H1 (cell line): ENCODE results near the gene HRH1. TPM values are rescaled to one million over a fixed set of nuclear protein-coding genes. Genes with fewer than 3 reads are reported as not detected.

Experiments
- CTCF ChIA-PET: fragments of 300-600 bp; sonication (Branson Sonifier 250); formaldehyde crosslinking; loops from one replicate; lab custom pipeline; 2021; ENCODE audit not compliant: partially characterized antibody; lab: Charles Lee
- POLR2A ChIA-PET: fragments of 300-600 bp; sonication (Branson Sonifier 250); formaldehyde crosslinking; loops from one replicate; lab custom pipeline; 2021; ENCODE audit warnings: inconsistent platforms; ENCODE audit not compliant: partially characterized antibody; lab: Charles Lee
- DNase-seq, 2 experiments: peaks; one replicate each; pipeline versions ENCODE4 v3.0.0 to v3.0.0-alpha.2; 2010 to 2022; ENCODE audit warnings: low spot score in 2 of 2, low read depth in 1 of 2, mixed read lengths in 1 of 2
- FAIRE-seq: peaks from 2 replicates; lab custom pipeline; 2011; peaks lifted over from hg19 to GRCh38; lab: Jason Lieb, UNC
- H2AFZ ChIP-seq: 2 replicates; pipeline ENCODE4 v1.8.1; 2012; ENCODE audit warnings: low read length, inconsistent platforms
- H2AK5ac ChIP-seq: 2 replicates; pipeline ENCODE4 v1.6.1; 2013; ENCODE audit warnings: low read depth, low read length
- H2BK120ac ChIP-seq: replicated peaks from 2 replicates; pipeline ENCODE3; 2013; ENCODE audit warnings: low read depth, low read length, inconsistent platforms
- H2BK12ac ChIP-seq: 2 replicates; pipeline ENCODE4 v1.6.1; 2013; ENCODE audit warnings: low read depth, low read length
- H2BK15ac ChIP-seq: 2 replicates; pipeline ENCODE4 v1.6.1; 2013; ENCODE audit warnings: low read length
- H2BK20ac ChIP-seq: 2 replicates; pipeline ENCODE4 v1.6.1; 2013; ENCODE audit warnings: low read length
- H2BK5ac ChIP-seq: 2 replicates; pipeline ENCODE4 v1.6.1; 2013; ENCODE audit warnings: low read depth, low read length
- H3K14ac ChIP-seq: 2 replicates; pipeline ENCODE4 v1.6.1; 2013; ENCODE audit warnings: inconsistent platforms; ENCODE audit not compliant: insufficient read length
- H3K18ac ChIP-seq: 2 replicates; pipeline ENCODE4 v1.6.1; 2013; ENCODE audit warnings: low read length; ENCODE audit errors: extremely low read depth
- H3K23ac ChIP-seq: 2 replicates; pipeline ENCODE4 v1.6.1; 2013; ENCODE audit warnings: inconsistent platforms; ENCODE audit not compliant: insufficient read length
- H3K23me2 ChIP-seq: 2 replicates; pipeline ENCODE4 v1.6.1; 2013; ENCODE audit warnings: low read depth, low read length
- H3K27ac ChIP-seq: 2 replicates; pipeline ENCODE4 v1.6.1; 2011; ENCODE audit warnings: low read depth, low read length, inconsistent platforms
- H3K27me3 ChIP-seq, 4 experiments: replicated peaks in 1 of 4; 1 replicate in 1 of 4; 2 replicates in 3 of 4; pipeline versions ENCODE4 v1.6.1 to v1.8.1; 2011 to 2013; ENCODE audit warnings: low read length in 3 of 4, mild to moderate bottlenecking in 3 of 4, inconsistent platforms in 2 of 4, mixed read lengths in 2 of 4, moderate library complexity in 1 of 4; ENCODE audit not compliant: control insufficient read depth in 3 of 4, insufficient read depth in 3 of 4; ENCODE audit errors: extremely low read depth in 1 of 4
- H3K36me3 ChIP-seq, 4 experiments: 2 replicates each; pipeline versions ENCODE4 v1.6.1 to v1.8.1; 2011 to 2013; ENCODE audit warnings: mild to moderate bottlenecking in 4 of 4, low read length in 3 of 4, moderate library complexity in 2 of 4, control low read depth in 1 of 4, inconsistent platforms in 1 of 4; ENCODE audit not compliant: insufficient read depth in 4 of 4, control insufficient read depth in 2 of 4
- H3K4ac ChIP-seq: replicated peaks from 2 replicates; pipeline ENCODE3; 2013; ENCODE audit warnings: low read length, low read depth, mixed read lengths, inconsistent platforms; ENCODE audit not compliant: insufficient read length
- H3K4me1 ChIP-seq, 4 experiments: replicated peaks in 1 of 4; 1 replicate in 1 of 4; 2 replicates in 3 of 4; pipeline versions ENCODE4 v1.6.1 to v1.8.1; 2011 to 2013; ENCODE audit warnings: low read length in 3 of 4, inconsistent platforms in 2 of 4, mixed read lengths in 1 of 4; ENCODE audit not compliant: insufficient read depth in 4 of 4, control insufficient read depth in 3 of 4
- H3K4me2 ChIP-seq, 2 experiments: 2 replicates each; pipeline versions ENCODE4 v1.6.1 to v1.8.1; 2011 to 2013; ENCODE audit warnings: low read depth in 2 of 2, low read length in 2 of 2, control low read depth in 1 of 2, inconsistent platforms in 1 of 2, mild to moderate bottlenecking in 1 of 2; ENCODE audit not compliant: insufficient read depth in 1 of 2
- H3K4me3 ChIP-seq, 4 experiments: fragments of 200-600, 300-600 bp in 1 of 4; sonication (generic), shearing (Covaris generic), sonication (Bioruptor Twin) in 1 of 4; 2 replicates each; pipeline versions ENCODE4 v1.5.1 to v1.8.1; 2011 to 2016; ENCODE audit warnings: low read length in 4 of 4, low read depth in 3 of 4, control low read depth in 2 of 4, inconsistent platforms in 2 of 4, mild to moderate bottlenecking in 2 of 4, mixed read lengths in 1 of 4, moderate library complexity in 1 of 4; ENCODE audit not compliant: insufficient read depth in 2 of 4; ENCODE audit errors: extremely low read depth in 1 of 4
- H3K56ac ChIP-seq: replicated peaks from 2 replicates; pipeline ENCODE3; 2013; ENCODE audit warnings: low read depth, mild to moderate bottlenecking, mixed read lengths, low read length, inconsistent platforms; ENCODE audit not compliant: insufficient read length
- H3K79me1 ChIP-seq: 2 replicates; pipeline ENCODE4 v1.6.1; 2013; ENCODE audit warnings: low read depth, low read length, control low read depth
- H3K79me2 ChIP-seq, 2 experiments: 2 replicates each; pipeline versions ENCODE4 v1.6.1 to v1.8.1; 2012 to 2013; ENCODE audit warnings: low read length in 2 of 2, mild to moderate bottlenecking in 2 of 2, inconsistent platforms in 1 of 2; ENCODE audit not compliant: insufficient read depth in 2 of 2, control insufficient read depth in 1 of 2
- H3K9ac ChIP-seq, 4 experiments: replicated peaks in 1 of 4; 1 replicate in 1 of 4; 2 replicates in 3 of 4; pipeline versions ENCODE4 v1.6.1 to v1.8.1; 2011 to 2013; ENCODE audit warnings: low read depth in 3 of 4, low read length in 3 of 4, control low read depth in 2 of 4, mild to moderate bottlenecking in 2 of 4, moderate library complexity in 2 of 4, inconsistent platforms in 1 of 4; ENCODE audit errors: extremely low read depth in 1 of 4
- H3K9me3 ChIP-seq, 2 experiments: 2 replicates each; pipeline versions ENCODE4 v1.6.1 to v1.8.1; 2012 to 2013; ENCODE audit warnings: mild to moderate bottlenecking in 2 of 2, moderate library complexity in 2 of 2, control low read depth in 1 of 2, inconsistent platforms in 1 of 2, low read depth in 1 of 2, low read length in 1 of 2, mixed read lengths in 1 of 2; ENCODE audit not compliant: insufficient read depth in 2 of 2
- H4K20me1 ChIP-seq, 2 experiments: replicated peaks in 1 of 2; 2 replicates each; pipeline versions ENCODE3 to v1.8.1; 2011 to 2013; ENCODE audit warnings: inconsistent platforms in 2 of 2, low read length in 2 of 2, mild to moderate bottlenecking in 1 of 2; ENCODE audit not compliant: insufficient read depth in 2 of 2, control insufficient read depth in 1 of 2
- H4K5ac ChIP-seq: 2 replicates; pipeline ENCODE4 v1.6.1; 2013; ENCODE audit warnings: low read length, low read depth, mixed read lengths, inconsistent platforms; ENCODE audit not compliant: insufficient read length
- H4K8ac ChIP-seq: 2 replicates; pipeline ENCODE4 v1.8.0; 2013; ENCODE audit warnings: mild to moderate bottlenecking, moderate library complexity, low read length, inconsistent platforms; ENCODE audit not compliant: insufficient read depth; ENCODE audit errors: extremely low read depth
- H4K91ac ChIP-seq: replicated peaks from 2 replicates; pipeline ENCODE3; 2013; ENCODE audit warnings: low read length, mixed read lengths, inconsistent platforms; ENCODE audit not compliant: insufficient read length
- CHD2 ChIP-seq: IDR thresholded peaks from 2 replicates; pipeline ENCODE4 v1.6.1; 2012; ENCODE audit warnings: low read length, improper control_type of control experiment
- CTCF ChIP-seq, 3 experiments: IDR thresholded peaks; 1 replicate in 2 of 3; 2 replicates in 1 of 3; pipeline versions ENCODE4 v1.5.1 to v1.6.1; 2011; ENCODE audit warnings: low read length in 3 of 3, mild to moderate bottlenecking in 3 of 3, inconsistent platforms in 2 of 3, low read depth in 1 of 3, moderate library complexity in 1 of 3; ENCODE audit not compliant: insufficient read depth in 1 of 3; ENCODE audit errors: control extremely low read depth in 1 of 3
- E2F6 ChIP-seq: IDR thresholded peaks from 2 replicates; pipeline ENCODE4 v1.6.1; 2012; ENCODE audit warnings: inconsistent platforms
- HDAC6 ChIP-seq: IDR thresholded peaks from one replicate; pipeline ENCODE4 v1.7.1; 2012; ENCODE audit warnings: low read depth, mild to moderate bottlenecking, inconsistent platforms, low read length, moderate library complexity
- WGBS, 2 experiments: shearing (Covaris generic) in 1 of 2; methylation state at CpG; one replicate each; pipeline versions ENCODE4 v1.1.6 to v1.1.7; 2013 to 2015; ENCODE audit warnings: low lambda C conversion rate in 2 of 2, mixed read lengths in 2 of 2, inconsistent platforms in 1 of 2, low coverage in 1 of 2, missing lambda C conversion rate in 1 of 2; ENCODE audit not compliant: insufficient replicate concordance in 2 of 2, insufficient coverage in 1 of 2, insufficient read length in 1 of 2; ENCODE audit errors: extremely low coverage in 1 of 2, missing lambda C conversion rate in 1 of 2; 5-methylcytosine and 5-hydroxymethylcytosine counted together
- polyA plus RNA-seq, 7 experiments: library from polyadenylated mRNA; depleted of rRNA in 3 of 7; stranded (reverse) in 5 of 7; unstranded in 2 of 7; fragments of >200 nt in 5 of 7; fragments of 200-250 nt in 2 of 7; gene quantifications; 1 replicate in 5 of 7; 2 replicates in 1 of 7; 4 replicates in 1 of 7; pipeline versions ENCODE4 v1.2.1 to v1.2.3, GENCODE V29; 2011 to 2013; ENCODE audit warnings: missing spikeins in 2 of 7, mixed read lengths in 2 of 7
- total RNA-seq: library from RNA; stranded (reverse); fragmentation: NEBNext Ultra II Directional; extraction: Animal tissue kit (Norgen Biotek cat#: 25700); gene quantifications from 2 replicates; pipeline ENCODE4 v1.2.1, GENCODE V29; 2021

Gene HRH1
- total and polyA plus RNA-seq, 2 of the 8 experiments (the other 6 are each of a cell fraction or from before 2014, with no cell fraction given) = 0.11 TPM; not detected in 1

GRCh38 chr3:11212299-11212608, 58.0 kb downstream of the HRH1 start:
- Histone ChIP-seq H3K4me2 (no peak overlapping the region), H3K27ac (no peak overlapping the region), H2BK12ac (no peak overlapping the region), H3K14ac (no peak overlapping the region), H3K79me2 (no peaks in the 10 kb centered on the region), H3K56ac (no peak overlapping the region), H3K4me1 (no peaks in the 10 kb centered on the region), H3K23me2 (no peaks in the 10 kb centered on the region), H3K9me3 (no peaks in the 10 kb centered on the region), H4K20me1 (no peaks in the 10 kb centered on the region), H3K23ac (no peak overlapping the region), H2AFZ (no peak overlapping the region), H3K36me3 (no peaks in the 10 kb centered on the region), H4K5ac (no peak overlapping the region), H3K27me3 (no peaks in the 10 kb centered on the region), H3K4ac (no peak overlapping the region), H3K9ac (no peak overlapping the region), H2BK15ac (no peak overlapping the region), H3K79me1 (no peaks in the 10 kb centered on the region), H2BK120ac (no peak overlapping the region), H3K18ac (no peak overlapping the region), H4K8ac (no peak overlapping the region), H2BK5ac (no peak overlapping the region), H3K4me3 (no peak overlapping the region), H4K91ac (no peak overlapping the region), H2AK5ac (no peak overlapping the region), H2BK20ac (no peak overlapping the region)
- CTCF ChIA-PET = interaction anchor here (1.6 to 4.4 kb wide), 3 partner anchors 13 to 57 kb away, joined by 3 to 19 read pairs (median 14); partner anchors contain the start of gene HRH1
- DNase-seq (no peak), FAIRE-seq (no peak)
- WGBS, 2 experiments = 58% methylated on average over 3 of the region's 3 CpGs; no CpG with 5 or more reads in 1 of the 2 experiments
- TF ChIP-seq HDAC6 = no peak
- TF ChIP-seq CHD2 = no peak
- no peak for TF ChIP-seq CTCF (IDR thresholded peaks at IDR 0.05; ENCODE audit: control extremely low read depth in 1 of 3, insufficient read depth in 1 of 3, low read depth in 1 of 3, low read length in 3 of 3)
- TF ChIP-seq E2F6 = no peak
- POLR2A ChIA-PET = no interaction called here
